Measurements from ENCODE around the gene CEACAM4. TPM values are rescaled to one million over a fixed set of nuclear protein-coding genes. Genes with fewer than 3 reads are reported as not detected.
"Not testable (repeated sequence)": the region's sequence is repeated elsewhere in the genome, so short reads cannot be mapped to it uniquely, and the experiment has no call there.

The CEACAM4 gene
- polyA plus RNA-seq, 1 donor (not counting 4 experiments of a cell fraction or from before 2014, with no cell fraction given), result not detected

- Histone ChIP-seq H3K36me3 (ENCODE audit: control insufficient read depth in 2 of 2, extremely low read depth in 1 of 2, insufficient read depth in 2 of 2, low read length in 2 of 2) (no peaks in the 10 kb centered on the region), H3K9ac (ENCODE audit: control insufficient read depth, extremely low read depth, insufficient read depth, low read length) (no peak overlapping the region), H3K27ac (ENCODE audit: control insufficient read depth, insufficient read depth, low read length) (no peak overlapping the region), H3K4me3 (ENCODE audit: control insufficient read depth in 2 of 3, extremely low read depth in 1 of 3, insufficient read depth in 2 of 3, low read depth in 1 of 3, low read length in 3 of 3) (no peak overlapping the region), H3K79me2 (ENCODE audit: control insufficient read depth, insufficient read depth, low read length) (no peaks in the 10 kb centered on the region), H3K4me2 (ENCODE audit: control insufficient read depth, extremely low read depth, insufficient read depth, low read depth, low read length) (no peak overlapping the region), H3K27me3 (ENCODE audit: control insufficient read depth, extremely low read depth, insufficient read depth, low read length) (no peaks in the 10 kb centered on the region), H3K4me1 (ENCODE audit: control insufficient read depth, extremely low read depth, insufficient read depth, low read length) (no peaks in the 10 kb centered on the region), H3K9me3 (ENCODE audit: control insufficient read depth, low read depth, low read length) (peaks cover 4% of the 10 kb centered on the region), H3K9me1 (ENCODE audit: control insufficient read depth, extremely low read depth, insufficient read depth, low read length) (no peaks in the 10 kb centered on the region), H4K20me1 (ENCODE audit: control insufficient read depth, extremely low read depth, insufficient read depth, low read length) (peaks cover 3% of the 10 kb centered on the region), H2AFZ (ENCODE audit: control insufficient read depth, low read length) (no peak overlapping the region)
- no peak for FAIRE-seq
- no peak for TF ChIP-seq EZH2 (IDR thresholded peaks at IDR 0.05; ENCODE audit: low read length)
- DNase-seq (ENCODE audit: low read depth, low spot score), result no peak
- dilution Hi-C loops (cut with MboI; ENCODE audit: extremely low pct_ligation_motif_present, low sequenced_read_pairs), result no loop called here
These were observed 40.8 kb downstream of the CEACAM4 start for GRCh38 chr19:41586064-41586463.

- H3K4me1 ChIP-seq (ENCODE audit: control insufficient read depth, extremely low read depth, insufficient read depth, low read length), result no peaks in the 10 kb centered on the region
- H3K9me1 ChIP-seq (ENCODE audit: control insufficient read depth, extremely low read depth, insufficient read depth, low read length), result no peaks in the 10 kb centered on the region
- no peaks in the 10 kb centered on the region for H3K27me3 ChIP-seq (ENCODE audit: control insufficient read depth, extremely low read depth, insufficient read depth, low read length)
- dilution Hi-C loops (cut with MboI; ENCODE audit: extremely low pct_ligation_motif_present, low sequenced_read_pairs), result no loop called here
- no peak for FAIRE-seq
- no peaks in the 10 kb centered on the region for H3K36me3 ChIP-seq (ENCODE audit: control insufficient read depth in 2 of 2, extremely low read depth in 1 of 2, insufficient read depth in 2 of 2, low read length in 2 of 2)
- H4K20me1 ChIP-seq (ENCODE audit: control insufficient read depth, extremely low read depth, insufficient read depth, low read length), result peaks cover 3% of the 10 kb centered on the region
- no peak overlapping the region for H3K27ac ChIP-seq (ENCODE audit: control insufficient read depth, insufficient read depth, low read length)
- TF ChIP-seq, protein P1, sequence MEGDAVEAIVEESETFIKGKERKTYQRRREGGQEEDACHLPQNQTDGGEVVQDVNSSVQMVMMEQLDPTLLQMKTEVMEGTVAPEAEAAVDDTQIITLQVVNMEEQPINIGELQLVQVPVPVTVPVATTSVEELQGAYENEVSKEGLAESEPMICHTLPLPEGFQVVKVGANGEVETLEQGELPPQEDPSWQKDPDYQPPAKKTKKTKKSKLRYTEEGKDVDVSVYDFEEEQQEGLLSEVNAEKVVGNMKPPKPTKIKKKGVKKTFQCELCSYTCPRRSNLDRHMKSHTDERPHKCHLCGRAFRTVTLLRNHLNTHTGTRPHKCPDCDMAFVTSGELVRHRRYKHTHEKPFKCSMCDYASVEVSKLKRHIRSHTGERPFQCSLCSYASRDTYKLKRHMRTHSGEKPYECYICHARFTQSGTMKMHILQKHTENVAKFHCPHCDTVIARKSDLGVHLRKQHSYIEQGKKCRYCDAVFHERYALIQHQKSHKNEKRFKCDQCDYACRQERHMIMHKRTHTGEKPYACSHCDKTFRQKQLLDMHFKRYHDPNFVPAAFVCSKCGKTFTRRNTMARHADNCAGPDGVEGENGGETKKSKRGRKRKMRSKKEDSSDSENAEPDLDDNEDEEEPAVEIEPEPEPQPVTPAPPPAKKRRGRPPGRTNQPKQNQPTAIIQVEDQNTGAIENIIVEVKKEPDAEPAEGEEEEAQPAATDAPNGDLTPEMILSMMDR (optimal IDR thresholded peaks at IDR 0.05 in 1 of 3, IDR thresholded peaks at IDR 0.05 in 1 of 3, conservative IDR thresholded peaks at IDR 0.05 in 1 of 3; ENCODE audit: extremely low read depth in 1 of 3, insufficient read depth in 2 of 3, low read length in 3 of 3), result no peak
- TF ChIP-seq EZH2 (IDR thresholded peaks at IDR 0.05; ENCODE audit: low read length), result no peak
- H2AFZ ChIP-seq (ENCODE audit: control insufficient read depth, low read length), result no peak overlapping the region
- peaks cover 4% of the 10 kb centered on the region for H3K9me3 ChIP-seq (ENCODE audit: control insufficient read depth, low read depth, low read length)
- H3K4me3 ChIP-seq (ENCODE audit: control insufficient read depth in 2 of 3, extremely low read depth in 1 of 3, insufficient read depth in 2 of 3, low read depth in 1 of 3, low read length in 3 of 3), result no peak overlapping the region
- no peaks in the 10 kb centered on the region for H3K79me2 ChIP-seq (ENCODE audit: control insufficient read depth, insufficient read depth, low read length)
- no peak overlapping the region for H3K9ac ChIP-seq (ENCODE audit: control insufficient read depth, extremely low read depth, insufficient read depth, low read length)
- H3K4me2 ChIP-seq (ENCODE audit: control insufficient read depth, extremely low read depth, insufficient read depth, low read depth, low read length), result no peak overlapping the region
- no peak for DNase-seq (ENCODE audit: low read depth, low spot score)
These were observed 41.9 kb downstream of the CEACAM4 start for GRCh38 chr19:41584931-41585330.

DNA sequence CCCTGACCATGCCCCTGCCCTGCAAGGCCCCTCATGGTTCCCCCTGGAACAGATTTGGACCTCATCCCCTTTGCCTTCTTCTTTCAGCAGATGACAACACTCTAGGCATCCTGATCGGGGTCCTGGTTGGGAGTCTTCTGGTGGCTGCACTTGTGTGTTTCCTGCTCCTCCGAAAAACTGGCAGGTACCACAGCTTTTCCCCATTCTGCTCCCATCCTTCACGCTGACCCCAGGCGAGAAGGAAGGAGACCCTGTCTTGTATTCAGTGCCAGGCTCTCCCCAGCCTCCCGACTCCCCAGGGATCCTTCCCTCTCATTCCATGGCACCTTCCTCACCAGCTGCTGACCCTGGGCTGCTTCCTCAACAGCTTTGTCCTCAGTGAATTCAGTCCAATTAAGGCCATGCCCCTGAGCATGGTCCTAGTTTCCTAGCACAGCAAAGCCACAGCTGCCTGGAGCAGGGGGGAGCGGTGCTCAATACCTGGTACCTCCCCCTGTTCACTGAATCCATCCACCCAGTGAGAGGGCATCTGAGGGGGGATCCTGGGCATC, 42.5 kb downstream of the CEACAM4 start:
- Histone ChIP-seq H3K79me2 (ENCODE audit: control insufficient read depth, insufficient read depth, low read length) (no peaks in the 10 kb centered on the region), H3K9me1 (ENCODE audit: control insufficient read depth, extremely low read depth, insufficient read depth, low read length) (no peaks in the 10 kb centered on the region), H3K4me1 (ENCODE audit: control insufficient read depth, extremely low read depth, insufficient read depth, low read length) (no peaks in the 10 kb centered on the region), H3K4me2 (ENCODE audit: control insufficient read depth, extremely low read depth, insufficient read depth, low read depth, low read length) (no peak overlapping the region), H3K4me3 (ENCODE audit: control insufficient read depth in 2 of 3, extremely low read depth in 1 of 3, insufficient read depth in 2 of 3, low read depth in 1 of 3, low read length in 3 of 3) (no peak overlapping the region), H3K36me3 (ENCODE audit: control insufficient read depth in 2 of 2, extremely low read depth in 1 of 2, insufficient read depth in 2 of 2, low read length in 2 of 2) (no peaks in the 10 kb centered on the region), H3K9ac (ENCODE audit: control insufficient read depth, extremely low read depth, insufficient read depth, low read length) (no peak overlapping the region), H3K9me3 (ENCODE audit: control insufficient read depth, low read depth, low read length) (peaks cover 4% of the 10 kb centered on the region), H2AFZ (ENCODE audit: control insufficient read depth, low read length) (no peak overlapping the region), H3K27ac (ENCODE audit: control insufficient read depth, insufficient read depth, low read length) (no peak overlapping the region), H4K20me1 (ENCODE audit: control insufficient read depth, extremely low read depth, insufficient read depth, low read length) (peaks cover 3% of the 10 kb centered on the region), H3K27me3 (ENCODE audit: control insufficient read depth, extremely low read depth, insufficient read depth, low read length) (no peaks in the 10 kb centered on the region)
- no peak for FAIRE-seq
- dilution Hi-C loops (cut with MboI; ENCODE audit: extremely low pct_ligation_motif_present, low sequenced_read_pairs), result no loop called here
- TF ChIP-seq, protein P1 (optimal IDR thresholded peaks at IDR 0.05 in 1 of 3, IDR thresholded peaks at IDR 0.05 in 1 of 3, conservative IDR thresholded peaks at IDR 0.05 in 1 of 3; ENCODE audit: extremely low read depth in 1 of 3, insufficient read depth in 2 of 3, low read length in 3 of 3), result no peak
- no peak for TF ChIP-seq EZH2 (IDR thresholded peaks at IDR 0.05; ENCODE audit: low read length)
- no peak for DNase-seq (ENCODE audit: low read depth, low spot score)

DNA sequence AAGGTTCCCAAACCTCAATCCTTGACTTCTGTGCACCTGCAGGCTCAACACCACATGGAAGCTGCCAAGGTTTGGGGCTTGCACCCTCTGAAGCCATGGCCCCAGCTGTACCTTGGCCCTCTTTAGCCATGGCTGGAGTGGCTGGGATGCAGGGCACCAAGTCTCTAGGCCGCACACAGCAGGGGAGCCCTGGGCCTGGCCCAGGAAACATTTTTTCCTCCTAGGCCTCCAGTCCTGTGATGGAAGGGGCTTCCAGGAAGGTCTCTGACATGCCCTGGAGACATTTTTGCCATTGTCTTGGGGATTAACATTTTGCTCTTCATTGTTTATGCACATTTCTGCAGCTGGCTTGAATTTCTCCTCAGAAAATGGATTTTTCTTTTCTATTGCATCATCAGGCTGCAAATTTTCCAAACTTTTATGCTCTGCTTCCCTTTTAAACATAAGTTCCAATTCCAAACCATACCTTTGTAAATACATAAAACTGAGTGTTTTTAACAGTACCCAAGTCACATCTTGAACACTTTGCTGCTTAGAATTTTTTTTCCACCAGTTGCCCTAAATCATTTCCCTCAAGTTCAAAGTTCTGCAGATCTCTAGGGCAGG, 44.2 kb downstream of the CEACAM4 start:
- H3K4me1 ChIP-seq (ENCODE audit: control insufficient read depth, extremely low read depth, insufficient read depth, low read length); H3K9ac ChIP-seq (ENCODE audit: control insufficient read depth, extremely low read depth, insufficient read depth, low read length); DNase-seq (ENCODE audit: low read depth, low spot score); H3K9me3 ChIP-seq (ENCODE audit: control insufficient read depth, low read depth, low read length); H3K27ac ChIP-seq (ENCODE audit: control insufficient read depth, insufficient read depth, low read length); dilution Hi-C loops (cut with MboI; ENCODE audit: extremely low pct_ligation_motif_present, low sequenced_read_pairs); H3K36me3 ChIP-seq (ENCODE audit: control insufficient read depth in 2 of 2, extremely low read depth in 1 of 2, insufficient read depth in 2 of 2, low read length in 2 of 2); H2AFZ ChIP-seq (ENCODE audit: control insufficient read depth, low read length); H3K9me1 ChIP-seq (ENCODE audit: control insufficient read depth, extremely low read depth, insufficient read depth, low read length); H3K79me2 ChIP-seq (ENCODE audit: control insufficient read depth, insufficient read depth, low read length); H4K20me1 ChIP-seq (ENCODE audit: control insufficient read depth, extremely low read depth, insufficient read depth, low read length); H3K4me2 ChIP-seq (ENCODE audit: control insufficient read depth, extremely low read depth, insufficient read depth, low read depth, low read length); FAIRE-seq; H3K27me3 ChIP-seq (ENCODE audit: control insufficient read depth, extremely low read depth, insufficient read depth, low read length); H3K4me3 ChIP-seq (ENCODE audit: control insufficient read depth in 2 of 3, extremely low read depth in 1 of 3, insufficient read depth in 2 of 3, low read depth in 1 of 3, low read length in 3 of 3): not testable (repeated sequence)

All from keratinocyte (primary cell).